Measurements from ENCODE around the gene TEX35. TPM values are rescaled to one million over a fixed set of nuclear protein-coding genes. Genes with fewer than 3 reads are reported as not detected.

Gene TEX35
- total RNA-seq, 3 donors from 2014 or later = not detected

DNA sequence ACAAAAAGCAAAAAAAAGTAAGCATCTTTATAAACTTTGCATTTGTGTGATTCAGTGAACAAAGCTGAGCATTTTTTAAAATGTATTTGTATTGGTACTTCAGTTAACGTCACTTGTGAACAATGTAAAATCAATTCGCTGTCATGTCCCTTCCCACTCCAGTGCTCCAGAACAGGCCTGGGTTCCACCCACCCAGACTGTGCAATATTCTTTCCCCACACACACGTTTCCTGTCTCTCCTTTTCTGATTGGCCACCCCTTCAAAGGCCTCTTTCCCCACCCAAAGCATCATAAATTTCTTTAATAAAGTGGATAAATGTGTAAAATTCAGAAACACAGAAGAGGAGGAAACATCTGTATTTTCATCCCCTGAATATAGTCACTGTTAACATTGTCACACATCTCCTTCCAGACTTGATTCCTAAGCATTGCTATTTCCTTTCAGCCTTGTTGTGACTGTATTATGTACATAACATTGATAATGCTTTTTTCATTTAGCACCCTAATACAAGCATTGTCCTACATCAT lies 28.1 kb upstream of the TEX35 start:
- Histone ChIP-seq H3K4me3 (no peak overlapping the region), H3K9me3 (no peaks in the 10 kb centered on the region), H3K4me1 (ENCODE audit: low read depth) (no peaks in the 10 kb centered on the region), H3K36me3 (ENCODE audit: low read depth) (no peaks in the 10 kb centered on the region)
- no peak for ATAC-seq
- no peak for DNase-seq
- intact Hi-C loops (cut with DNase I, micrococcal nuclease) = no loop called here
- TF ChIP-seq CTCF (IDR thresholded peaks at IDR 0.05) = no peak

- TF ChIP-seq CTCF (IDR thresholded peaks at IDR 0.05) = no peak
- no peaks in the 10 kb centered on the region for H3K9me3 ChIP-seq
- no peaks in the 10 kb centered on the region for H3K4me1 ChIP-seq (ENCODE audit: low read depth)
- intact Hi-C loops (cut with DNase I, micrococcal nuclease) = no loop called here
- no peaks in the 10 kb centered on the region for H3K36me3 ChIP-seq (ENCODE audit: low read depth)
- ATAC-seq (no peak), DNase-seq (no peak)
- no peak overlapping the region for H3K4me3 ChIP-seq
Measured at GRCh38 chr1:178485541-178485981, 27.3 kb upstream of the TEX35 start.

- ATAC-seq = peak; percentile 62
- Histone ChIP-seq H3K4me1 (ENCODE audit: low read depth) (no peaks in the 10 kb centered on the region), H3K36me3 (ENCODE audit: low read depth) (no peaks in the 10 kb centered on the region), H3K9me3 (no peaks in the 10 kb centered on the region), H3K4me3 (no peak overlapping the region)
- no peak for TF ChIP-seq CTCF (IDR thresholded peaks at IDR 0.05)
- intact Hi-C loops (cut with DNase I, micrococcal nuclease) = no loop called here
- DNase-seq = no peak
Measured at GRCh38 chr1:178486100-178487069, 26.5 kb upstream of the TEX35 start.

GRCh38 chr1:178487070-178487615 lies 25.8 kb upstream of the TEX35 start:
- no peak overlapping the region for H3K4me3 ChIP-seq
- H3K36me3 ChIP-seq (ENCODE audit: low read depth) = no peaks in the 10 kb centered on the region
- H3K4me1 ChIP-seq (ENCODE audit: low read depth) = no peaks in the 10 kb centered on the region
- DNase-seq (no peak), ATAC-seq (peak; percentile 32)
- no peak for TF ChIP-seq CTCF (IDR thresholded peaks at IDR 0.05)
- intact Hi-C loops (cut with DNase I, micrococcal nuclease) = no loop called here
- no peaks in the 10 kb centered on the region for H3K9me3 ChIP-seq

DNA sequence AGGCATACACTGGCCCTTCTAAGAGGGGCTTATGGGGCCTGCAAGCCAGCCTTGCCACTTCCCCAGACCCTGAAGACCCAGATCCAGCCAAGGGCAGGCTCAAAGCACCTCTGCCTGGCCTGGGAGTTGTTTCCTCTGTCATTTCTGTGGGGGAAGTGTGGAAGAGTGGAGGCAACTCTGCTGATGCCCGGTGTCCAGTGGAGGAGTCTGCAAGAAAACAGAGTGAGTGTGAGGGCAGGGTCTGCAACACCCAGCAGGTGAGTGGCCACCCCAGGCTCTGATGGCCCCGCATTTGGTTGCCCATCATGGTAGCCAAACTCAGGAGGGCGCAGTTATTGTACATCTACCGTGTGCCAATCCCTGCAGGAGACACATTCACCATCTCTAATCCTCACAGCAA lies 24.5 kb upstream of the TEX35 start:
- H3K9me3 ChIP-seq = no peaks in the 10 kb centered on the region
- H3K4me3 ChIP-seq = no peak overlapping the region
- no peak for DNase-seq
- no peak for ATAC-seq
- no peaks in the 10 kb centered on the region for H3K4me1 ChIP-seq (ENCODE audit: low read depth)
- TF ChIP-seq CTCF (IDR thresholded peaks at IDR 0.05) = no peak
- intact Hi-C loops (cut with DNase I, micrococcal nuclease) = no loop called here
- H3K36me3 ChIP-seq (ENCODE audit: low read depth) = no peaks in the 10 kb centered on the region

Measured in mucosa of descending colon (tissue), 3 donors.